OCI-M2 (cell line): ENCODE measurements around the gene SHISAL1.
"Not testable (repeated sequence)": the region's sequence is repeated elsewhere in the genome, so short reads cannot be mapped to it uniquely, and the experiment has no call there.

Source experiments
- DNase-seq: peaks from one replicate; lab custom pipeline; 2025; ENCODE audit not compliant: unreplicated experiment; lab: John Stamatoyannopoulos, UW

The SHISAL1 gene

GRCh38 chr22:44329179-44329796 lies 16.5 kb upstream of the SHISAL1 start:
- no peak for DNase-seq

- DNase-seq, result no peak
Measured at GRCh38 chr22:44328762-44329161, 16.0 kb upstream of the SHISAL1 start.

- DNase-seq, result no peak
Measured at GRCh38 chr22:44328326-44328725, 15.6 kb upstream of the SHISAL1 start.

- DNase-seq, result no peak
Measured at GRCh38 chr22:44326491-44326885, 13.7 kb upstream of the SHISAL1 start.

- no peak for DNase-seq
Measured at GRCh38 chr22:44325718-44326490, 13.2 kb upstream of the SHISAL1 start.

- not testable (repeated sequence) for DNase-seq
Measured at GRCh38 chr22:44323140-44323790, 10.5 kb upstream of the SHISAL1 start.

GRCh38 chr22:44319685-44320084 lies 6.9 kb upstream of the SHISAL1 start:
- no peak for DNase-seq

- DNase-seq, result no peak
Measured at GRCh38 chr22:44318751-44319150, 6.0 kb upstream of the SHISAL1 start.

GRCh38 chr22:44317886-44318637 lies 5.3 kb upstream of the SHISAL1 start:
- DNase-seq, result no peak

GRCh38 chr22:44317123-44317444 lies 4.3 kb upstream of the SHISAL1 start:
- DNase-seq, result no peak

- DNase-seq, result no peak
Measured at GRCh38 chr22:44316393-44317122, 3.8 kb upstream of the SHISAL1 start.

GRCh38 chr22:44314425-44315067 lies 1.8 kb upstream of the SHISAL1 start:
- no peak for DNase-seq

GRCh38 chr22:44313385-44314006 lies 745 bp upstream of the SHISAL1 start:
- DNase-seq, result no peak

GRCh38 chr22:44311855-44312170 lies 938 bp downstream of the SHISAL1 start:
- DNase-seq, result no peak

GRCh38 chr22:44311104-44311854 lies 1.5 kb downstream of the SHISAL1 start:
- no peak for DNase-seq

- DNase-seq, result no peak
Measured at GRCh38 chr22:44309647-44310046, 3.1 kb downstream of the SHISAL1 start.

GRCh38 chr22:44309137-44309536 lies 3.6 kb downstream of the SHISAL1 start:
- no peak for DNase-seq

GRCh38 chr22:44307509-44308169 lies 5.1 kb downstream of the SHISAL1 start:
- no peak for DNase-seq

- no peak for DNase-seq
Measured at GRCh38 chr22:44305888-44306287, 6.9 kb downstream of the SHISAL1 start.
